SU-DHL-6 (cell line): ENCODE measurements around the gene DGKB.

Experiments
- EZH2phosphoT487 ChIP-seq: fragments of 200-600 bp; sonication (generic), shearing (Covaris generic); conservative IDR thresholded peaks from 2 replicates; pipeline ENCODE4 v1.6.1; 2018; ENCODE audit warnings: mild to moderate bottlenecking, antibody characterized with exemption, low read length, moderate library complexity, mixed read lengths
- TF ChIP-seq, protein P1 (sequence below): fragments of 200-600 bp; sonication (generic); IDR thresholded peaks from one replicate; pipeline ENCODE4 v1.5.1; 2017; ENCODE audit warnings: antibody characterized with exemption, mild to moderate bottlenecking, low read length, moderate library complexity; ENCODE audit not compliant: insufficient read depth, poor library complexity, severe bottlenecking

DNA sequence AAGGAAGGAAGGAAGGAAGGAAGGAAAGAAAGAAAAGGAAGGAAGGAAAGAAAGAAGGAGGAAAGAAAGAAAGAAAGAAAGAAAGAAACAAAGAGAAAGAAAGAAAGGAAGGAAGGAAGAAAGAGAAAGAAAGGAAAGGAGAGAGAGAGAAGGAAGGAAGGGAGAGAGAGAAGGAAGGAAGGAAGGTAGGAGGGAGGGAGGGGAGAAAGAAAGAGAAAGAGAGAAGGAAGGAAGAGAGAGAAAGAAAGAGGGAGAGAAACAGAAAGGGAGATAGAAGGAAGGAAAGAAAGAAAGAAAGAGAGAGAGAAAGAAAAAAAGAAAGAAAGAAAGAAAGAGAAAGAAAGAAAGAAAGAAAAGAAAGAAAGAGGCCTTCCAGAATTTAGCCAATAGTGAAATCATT is 204.9 kb downstream of the DGKB start:
- TF ChIP-seq, protein P1, sequence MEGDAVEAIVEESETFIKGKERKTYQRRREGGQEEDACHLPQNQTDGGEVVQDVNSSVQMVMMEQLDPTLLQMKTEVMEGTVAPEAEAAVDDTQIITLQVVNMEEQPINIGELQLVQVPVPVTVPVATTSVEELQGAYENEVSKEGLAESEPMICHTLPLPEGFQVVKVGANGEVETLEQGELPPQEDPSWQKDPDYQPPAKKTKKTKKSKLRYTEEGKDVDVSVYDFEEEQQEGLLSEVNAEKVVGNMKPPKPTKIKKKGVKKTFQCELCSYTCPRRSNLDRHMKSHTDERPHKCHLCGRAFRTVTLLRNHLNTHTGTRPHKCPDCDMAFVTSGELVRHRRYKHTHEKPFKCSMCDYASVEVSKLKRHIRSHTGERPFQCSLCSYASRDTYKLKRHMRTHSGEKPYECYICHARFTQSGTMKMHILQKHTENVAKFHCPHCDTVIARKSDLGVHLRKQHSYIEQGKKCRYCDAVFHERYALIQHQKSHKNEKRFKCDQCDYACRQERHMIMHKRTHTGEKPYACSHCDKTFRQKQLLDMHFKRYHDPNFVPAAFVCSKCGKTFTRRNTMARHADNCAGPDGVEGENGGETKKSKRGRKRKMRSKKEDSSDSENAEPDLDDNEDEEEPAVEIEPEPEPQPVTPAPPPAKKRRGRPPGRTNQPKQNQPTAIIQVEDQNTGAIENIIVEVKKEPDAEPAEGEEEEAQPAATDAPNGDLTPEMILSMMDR = no peak
- TF ChIP-seq EZH2phosphoT487 = no peak
